ENCODE measurements around the gene GGTLC2.

The GGTLC2 gene

GRCh38 chr22:22670076-22670795 lies 25.8 kb downstream of the GGTLC2 start:
- TF ChIP-seq CTCF (IDR thresholded peaks at IDR 0.05; ENCODE audit: low read depth, low read length): no peak
- no peak overlapping the region for H3K4me3 ChIP-seq (ENCODE audit: low read depth, low read length)
- no peak for DNase-seq (ENCODE audit: low read depth, low spot score)
- in situ Hi-C loops (cut with HindIII; ENCODE audit: low sequenced_read_pairs): no loop called here

GRCh38 chr22:22671506-22671905 lies 27.1 kb downstream of the GGTLC2 start:
- no peak overlapping the region for H3K4me3 ChIP-seq (ENCODE audit: low read depth, low read length)
- no peak for TF ChIP-seq CTCF (IDR thresholded peaks at IDR 0.05; ENCODE audit: low read depth, low read length)
- in situ Hi-C loops (cut with HindIII; ENCODE audit: low sequenced_read_pairs): no loop called here
- no peak for DNase-seq (ENCODE audit: low read depth, low spot score)

GRCh38 chr22:22673099-22673498 lies 28.7 kb downstream of the GGTLC2 start:
- TF ChIP-seq CTCF (IDR thresholded peaks at IDR 0.05; ENCODE audit: low read depth, low read length): no peak
- DNase-seq (ENCODE audit: low read depth, low spot score): no peak
- in situ Hi-C loops (cut with HindIII; ENCODE audit: low sequenced_read_pairs): no loop called here
- H3K4me3 ChIP-seq (ENCODE audit: low read depth, low read length): no peak overlapping the region

GRCh38 chr22:22673628-22674027 lies 29.2 kb downstream of the GGTLC2 start:
- in situ Hi-C loops (cut with HindIII; ENCODE audit: low sequenced_read_pairs): no loop called here
- no peak overlapping the region for H3K4me3 ChIP-seq (ENCODE audit: low read depth, low read length)
- no peak for TF ChIP-seq CTCF (IDR thresholded peaks at IDR 0.05; ENCODE audit: low read depth, low read length)
- DNase-seq (ENCODE audit: low read depth, low spot score): no peak

- no peak for TF ChIP-seq CTCF (IDR thresholded peaks at IDR 0.05; ENCODE audit: low read depth, low read length)
- no peak overlapping the region for H3K4me3 ChIP-seq (ENCODE audit: low read depth, low read length)
- in situ Hi-C loops (cut with HindIII; ENCODE audit: low sequenced_read_pairs): no loop called here
- DNase-seq (ENCODE audit: low read depth, low spot score): no peak
These were observed 30.1 kb downstream of the GGTLC2 start for GRCh38 chr22:22674467-22674866.

- no peak for DNase-seq (ENCODE audit: low read depth, low spot score)
- TF ChIP-seq CTCF (IDR thresholded peaks at IDR 0.05; ENCODE audit: low read depth, low read length): no peak
- no peak overlapping the region for H3K4me3 ChIP-seq (ENCODE audit: low read depth, low read length)
- in situ Hi-C loops (cut with HindIII; ENCODE audit: low sequenced_read_pairs): no loop called here
These were observed 34.6 kb downstream of the GGTLC2 start for GRCh38 chr22:22678970-22679369.

All from astrocyte of the spinal cord (primary cell).